Stimulated activated CD4-positive, alpha-beta T cell treated with anti-CD3 and anti-CD28 coated beads, TNF-alpha, amount 100 ng/mL, for 1 hour (primary cell): ENCODE data around the gene STK4.
A peak's percentile ranks its signal among the peaks of the same experiment; 100 is the strongest.

Source experiments
- DNase-seq, 3 donors: peaks; one replicate each; pipeline ENCODE4 v3.0.0-alpha.2; 2020; ENCODE audit warnings: low read depth in 3 of 3, low spot score in 1 of 3

The STK4 gene

DNA sequence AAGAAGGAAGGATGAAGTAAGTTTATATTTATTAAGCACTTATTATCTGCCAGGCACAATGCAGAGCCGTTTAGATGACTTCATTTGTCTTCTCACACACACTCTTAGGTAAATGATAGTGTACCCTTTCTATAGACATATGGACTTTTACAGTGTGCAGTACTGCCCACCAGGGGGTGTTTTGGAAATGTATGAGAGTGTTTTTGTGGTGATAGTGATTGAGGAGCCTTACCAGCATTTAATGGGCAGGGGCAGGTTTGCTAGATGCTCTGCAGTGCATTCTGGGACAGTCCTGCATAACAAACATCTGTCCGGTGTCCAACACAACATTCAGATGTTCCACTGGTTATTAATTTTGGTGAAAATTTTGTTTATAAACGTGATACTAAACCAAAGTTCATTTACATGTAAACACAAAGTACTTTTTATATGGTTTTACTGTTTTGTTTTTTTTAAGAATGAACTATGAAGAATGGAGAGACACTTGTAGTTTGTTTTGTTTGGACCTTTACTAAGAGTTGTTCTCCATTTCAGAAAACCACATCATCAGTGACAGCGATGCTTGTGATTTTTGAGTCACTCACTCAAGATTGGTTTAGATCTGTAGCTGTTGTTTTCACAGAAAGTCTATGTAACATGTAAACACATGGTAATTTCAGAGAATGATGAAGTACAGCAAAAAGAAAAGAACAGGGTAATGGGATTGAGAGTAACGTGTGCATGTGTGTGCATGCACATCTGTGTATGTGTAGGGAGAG lies 114.7 kb downstream of the STK4 start:
- DNase-seq: no peak

DNA sequence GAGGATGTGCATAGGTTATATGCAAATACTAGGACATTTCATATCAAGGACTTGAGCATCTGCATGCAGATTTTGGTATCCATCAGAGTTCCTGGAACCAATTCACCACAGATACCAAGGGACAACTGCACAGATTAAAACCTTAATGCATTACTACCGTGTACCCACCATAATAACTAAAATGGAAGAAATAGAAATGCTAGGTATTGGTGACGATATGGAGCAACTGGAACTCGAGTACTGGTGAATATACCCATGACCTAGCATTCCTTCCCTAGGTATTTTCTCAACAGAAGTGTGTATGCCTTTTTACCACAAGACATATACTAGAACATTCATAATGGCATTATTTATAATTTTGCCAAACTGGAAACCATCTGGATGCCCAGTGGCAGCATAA lies 116.2 kb downstream of the STK4 start:
- DNase-seq: no peak

DNA sequence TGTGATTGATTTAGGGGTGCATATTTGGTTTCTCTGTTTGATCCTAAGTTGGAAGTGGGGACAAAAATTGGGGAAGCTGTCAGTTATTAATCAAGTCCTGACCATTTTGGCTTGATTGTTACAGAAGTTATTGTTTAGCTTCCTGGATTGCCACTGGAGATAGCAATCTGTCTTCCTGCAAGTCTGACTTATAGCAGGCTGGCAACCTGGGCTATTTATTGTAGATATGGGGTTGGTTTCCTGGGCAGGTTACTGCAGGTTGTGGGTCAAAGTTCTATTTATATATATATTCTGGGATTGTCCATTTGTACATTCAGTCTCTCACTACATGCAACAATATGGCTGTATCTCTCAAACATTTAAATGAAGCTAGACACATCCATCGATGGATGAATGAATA lies 116.8 kb downstream of the STK4 start:
- no peak for DNase-seq

DNA sequence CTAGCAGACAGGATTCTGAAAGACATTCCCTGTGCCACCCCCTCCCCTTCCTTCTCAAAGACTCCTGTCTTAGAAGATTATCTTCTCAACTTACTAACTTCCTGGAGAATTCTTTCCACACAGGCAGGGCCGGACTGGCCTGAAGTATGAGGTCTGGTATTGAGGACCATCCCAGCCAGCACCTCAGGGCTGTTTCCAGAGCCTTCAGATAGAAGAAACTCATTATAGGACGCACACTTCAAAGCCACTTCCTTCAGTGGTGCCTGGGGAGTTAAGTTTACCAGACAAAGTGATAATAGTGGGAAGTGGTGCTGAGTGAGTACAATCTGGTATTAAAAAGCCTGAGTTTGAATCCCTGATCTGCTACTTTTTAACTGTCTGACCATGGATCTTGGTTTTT lies 119.0 kb downstream of the STK4 start:
- no peak for DNase-seq

DNA sequence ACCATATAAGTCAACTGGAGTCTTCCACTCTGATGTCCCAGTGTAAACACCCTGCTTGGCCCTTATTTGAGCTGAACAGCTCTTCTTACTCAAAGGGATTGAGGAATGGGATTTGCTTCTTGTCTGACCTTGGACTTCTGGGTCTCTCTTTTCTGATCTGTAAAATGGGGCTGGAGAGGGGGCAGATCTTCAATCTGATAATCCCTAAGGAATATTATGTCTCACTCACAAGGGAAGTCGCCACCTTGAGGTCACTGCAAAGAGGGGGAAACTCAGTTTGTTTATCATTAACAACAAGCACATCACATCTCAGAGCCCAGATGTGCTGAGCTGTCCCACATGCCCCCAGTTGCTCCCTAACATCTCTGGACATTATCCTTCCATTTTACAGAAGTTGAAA lies 119.6 kb downstream of the STK4 start:
- no peak for DNase-seq

DNA sequence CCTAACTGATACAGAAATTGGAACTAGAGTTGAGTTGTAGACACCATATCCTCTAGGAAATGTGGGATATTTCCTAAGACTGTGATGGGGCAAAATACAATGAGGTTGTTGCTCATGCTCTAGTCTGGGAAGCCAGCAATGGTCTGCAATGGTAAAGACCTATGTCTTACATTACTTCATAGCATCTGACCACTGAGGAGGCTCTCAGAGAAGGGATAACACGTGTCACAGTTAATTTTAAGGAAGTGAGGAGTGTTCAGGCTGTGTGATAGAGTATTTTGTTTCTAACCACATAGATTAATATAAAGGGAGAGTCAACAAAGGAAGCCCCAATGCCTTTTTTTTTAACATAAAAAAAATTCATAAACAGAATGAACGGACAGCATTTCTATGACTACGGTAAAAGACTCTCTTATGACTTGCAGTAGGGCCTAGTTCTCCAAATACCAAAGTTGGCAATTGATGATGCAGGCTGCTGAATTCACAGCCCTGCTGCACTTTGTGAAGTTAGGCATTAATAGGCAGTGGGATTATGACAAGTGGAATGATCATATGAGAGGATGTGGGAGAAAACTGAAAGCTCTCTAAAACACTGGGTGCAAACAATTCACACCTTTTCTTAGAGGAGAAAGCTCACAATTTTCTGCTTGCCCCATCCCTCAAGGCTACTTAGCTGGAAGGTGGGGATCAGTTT lies 120.9 kb downstream of the STK4 start:
- no peak for DNase-seq

DNA sequence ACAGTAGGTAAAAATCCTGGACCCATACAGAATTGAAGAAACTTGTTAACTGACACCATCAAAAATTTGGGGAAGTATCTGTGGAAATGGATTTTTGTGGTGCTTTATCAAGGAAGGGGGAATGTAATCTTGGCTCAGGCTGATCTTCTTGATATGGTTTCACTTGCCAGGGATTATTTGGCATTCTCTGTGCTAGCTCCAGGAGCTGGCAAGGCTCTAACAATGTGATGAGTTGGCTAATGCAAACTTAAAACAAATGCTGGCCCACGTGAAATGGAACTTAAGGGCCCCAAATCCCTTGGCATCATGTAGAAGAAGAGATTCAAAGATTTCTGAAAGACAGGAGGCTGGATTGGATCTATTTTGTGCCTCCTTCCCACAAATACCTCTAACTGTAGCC lies 121.5 kb downstream of the STK4 start:
- DNase-seq: no peak

DNA sequence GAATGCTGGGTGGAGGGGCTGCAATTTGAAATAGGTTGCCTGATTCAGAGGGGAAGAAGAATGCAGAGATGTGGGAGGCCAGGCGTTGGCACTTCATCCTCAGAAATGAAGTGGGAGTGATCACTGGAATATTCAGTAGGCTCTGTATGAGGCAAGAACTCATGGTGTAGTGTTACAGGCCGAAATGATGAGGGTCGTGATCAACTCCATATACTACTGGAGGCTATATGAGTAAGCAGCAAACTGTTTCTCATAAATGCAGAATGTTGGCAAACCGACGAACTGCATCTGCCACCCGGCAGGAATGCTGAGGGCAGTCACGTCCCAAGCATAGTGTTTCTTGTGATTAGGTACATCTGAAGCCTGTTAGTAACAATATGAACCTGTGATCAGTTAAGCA lies 121.9 kb downstream of the STK4 start:
- DNase-seq: no peak

DNA sequence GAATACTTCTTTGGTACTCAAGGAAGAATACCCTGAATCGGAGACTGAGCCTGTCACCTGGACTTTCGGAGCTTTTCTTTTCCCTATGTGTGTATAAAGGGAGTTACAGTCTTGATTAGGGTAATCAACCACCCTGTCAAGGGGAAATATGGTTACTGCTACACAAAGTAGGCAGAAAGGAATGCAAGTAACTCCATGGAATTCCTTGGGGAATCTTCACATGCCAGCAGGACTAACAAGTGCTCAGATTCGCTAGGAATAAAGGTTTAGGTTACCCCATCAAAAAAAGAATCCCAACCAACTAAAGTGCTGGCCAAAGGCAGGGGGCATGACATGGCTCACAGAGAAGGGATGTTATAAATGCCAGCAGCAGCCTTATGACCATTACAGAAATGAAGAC lies 124.2 kb downstream of the STK4 start:
- DNase-seq: no peak

DNA sequence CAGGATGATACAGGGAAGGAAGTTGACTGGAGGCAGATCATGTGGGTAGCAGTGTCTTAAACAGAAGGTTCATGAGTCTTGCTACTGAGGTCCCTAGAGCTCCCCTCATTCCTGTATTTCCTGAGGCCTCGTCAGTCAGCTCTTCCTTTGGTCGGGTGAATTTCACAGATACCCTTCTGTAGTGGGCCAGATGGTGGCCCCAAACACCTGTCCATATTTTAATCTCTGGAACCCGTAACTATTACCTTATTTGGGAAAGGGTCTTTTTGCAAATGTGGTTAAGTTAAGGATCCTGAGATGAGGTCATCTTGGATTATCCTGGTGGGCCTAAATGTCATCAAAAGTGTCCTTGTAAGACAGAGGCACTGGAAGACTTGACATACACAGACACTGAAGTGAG lies 125.1 kb downstream of the STK4 start:
- no peak for DNase-seq

DNA sequence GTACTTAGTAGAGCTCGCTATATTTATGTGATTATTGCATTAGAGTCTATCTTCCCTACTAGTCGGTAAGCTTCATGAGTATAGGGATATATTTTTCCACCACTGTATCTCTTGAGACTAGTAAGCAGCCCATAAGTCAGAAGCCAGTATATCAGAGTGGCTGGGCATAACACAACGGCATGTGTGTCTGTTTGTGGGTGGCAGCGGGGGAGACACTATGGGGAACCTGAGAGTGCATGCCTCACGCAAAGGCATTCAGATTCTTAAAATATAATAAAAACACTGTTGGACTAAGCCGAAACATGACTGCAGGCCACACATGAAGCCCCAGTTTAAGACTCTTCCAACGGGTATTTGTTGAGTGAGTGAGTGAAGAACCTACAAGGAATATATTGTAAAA lies 126.6 kb downstream of the STK4 start:
- no peak for DNase-seq

DNA sequence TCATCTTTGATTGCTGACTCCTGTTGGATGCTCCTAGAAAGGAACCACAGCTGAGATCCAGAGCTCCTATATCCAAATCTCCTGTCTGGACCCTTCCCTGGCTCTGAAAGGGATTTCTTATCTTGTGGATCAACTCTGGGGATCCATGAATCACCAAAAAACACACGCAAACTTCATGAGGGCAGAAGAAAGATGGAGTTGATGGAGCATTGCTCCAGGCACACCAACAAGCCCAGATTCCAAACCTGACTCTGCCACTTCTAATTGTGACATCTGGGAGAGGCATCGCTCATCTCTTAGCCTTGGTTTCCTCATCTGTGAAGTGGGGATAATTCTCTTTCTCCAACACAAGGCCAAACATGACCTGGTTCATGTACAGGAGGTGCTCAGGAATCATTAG lies 127.9 kb downstream of the STK4 start:
- DNase-seq: no peak

DNA sequence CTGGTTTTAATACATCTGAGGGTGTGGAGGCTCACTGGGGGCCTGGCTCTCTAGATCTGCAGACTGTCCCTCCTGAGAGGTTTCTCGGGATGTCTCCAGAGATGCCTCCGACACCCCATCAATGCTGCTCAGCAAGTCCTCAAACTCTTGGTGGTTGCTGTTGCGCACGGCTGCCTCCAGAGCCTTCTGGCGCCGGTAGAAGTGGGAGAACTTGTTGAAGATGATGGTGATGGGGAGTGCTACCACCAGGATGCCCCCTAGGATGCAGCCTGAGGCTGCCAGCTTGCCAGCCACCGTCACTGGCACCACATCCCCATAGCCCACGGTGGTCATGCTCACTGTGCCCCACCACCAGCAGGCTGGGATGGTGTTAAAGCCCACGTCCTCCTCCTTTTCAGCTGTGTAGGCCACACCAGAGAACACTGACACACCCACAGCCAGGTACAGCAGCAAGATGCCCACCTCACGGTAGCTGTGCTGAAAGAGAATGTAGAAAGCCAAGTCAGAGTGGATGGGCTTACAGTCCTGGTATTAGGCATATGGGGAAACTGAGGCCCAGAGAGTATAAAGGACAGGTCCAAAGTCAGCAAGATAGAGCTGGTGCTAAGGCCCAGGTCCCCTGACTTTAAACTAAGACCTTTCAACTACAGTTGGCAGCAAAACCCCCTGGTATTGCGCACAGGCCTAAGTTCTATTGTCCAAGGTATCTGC lies 128.7 kb downstream of the STK4 start:
- no peak for DNase-seq

DNA sequence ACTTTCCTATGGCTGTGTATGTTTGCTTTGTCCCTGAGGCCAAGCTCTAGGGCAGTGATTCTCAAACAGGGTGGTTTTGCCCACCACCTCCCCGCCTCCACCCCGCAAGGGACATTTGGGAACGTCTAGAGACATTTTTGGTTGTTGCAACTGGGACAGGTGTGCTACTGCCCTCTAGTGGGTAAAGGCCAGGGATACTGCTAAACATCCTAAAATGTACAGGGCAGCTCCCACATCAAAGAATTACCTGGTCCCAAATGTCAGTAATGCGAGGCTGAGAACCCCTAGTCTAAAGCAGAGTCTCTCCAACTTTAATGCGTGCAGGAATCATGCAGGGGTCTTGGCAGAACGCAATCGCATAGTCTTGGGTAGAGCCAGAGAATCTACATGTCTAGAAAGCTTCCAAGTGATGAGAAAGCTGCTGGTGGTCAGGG lies 129.5 kb downstream of the STK4 start:
- DNase-seq: peak in 2 of 3 donors; percentile 6 to 24

DNA sequence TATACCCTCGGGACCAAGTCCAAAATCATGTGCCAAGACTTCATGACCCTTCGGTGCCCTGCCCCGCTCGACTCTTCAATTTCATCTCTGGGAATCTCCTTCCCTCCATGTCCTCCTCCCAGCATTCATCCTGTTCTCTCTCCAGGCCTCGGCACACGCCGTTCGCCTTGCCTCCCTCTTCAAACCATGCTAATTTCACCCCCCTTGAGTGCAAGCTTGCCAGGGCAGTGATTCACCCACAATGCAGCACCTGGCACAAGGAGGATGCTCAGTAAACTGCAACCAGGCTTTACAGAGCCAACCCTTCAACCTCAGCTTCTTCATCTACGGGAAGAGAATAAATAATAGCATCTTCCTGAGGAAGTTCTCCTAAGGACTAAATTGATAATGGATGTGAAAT lies 130.5 kb downstream of the STK4 start:
- DNase-seq: no peak

DNA sequence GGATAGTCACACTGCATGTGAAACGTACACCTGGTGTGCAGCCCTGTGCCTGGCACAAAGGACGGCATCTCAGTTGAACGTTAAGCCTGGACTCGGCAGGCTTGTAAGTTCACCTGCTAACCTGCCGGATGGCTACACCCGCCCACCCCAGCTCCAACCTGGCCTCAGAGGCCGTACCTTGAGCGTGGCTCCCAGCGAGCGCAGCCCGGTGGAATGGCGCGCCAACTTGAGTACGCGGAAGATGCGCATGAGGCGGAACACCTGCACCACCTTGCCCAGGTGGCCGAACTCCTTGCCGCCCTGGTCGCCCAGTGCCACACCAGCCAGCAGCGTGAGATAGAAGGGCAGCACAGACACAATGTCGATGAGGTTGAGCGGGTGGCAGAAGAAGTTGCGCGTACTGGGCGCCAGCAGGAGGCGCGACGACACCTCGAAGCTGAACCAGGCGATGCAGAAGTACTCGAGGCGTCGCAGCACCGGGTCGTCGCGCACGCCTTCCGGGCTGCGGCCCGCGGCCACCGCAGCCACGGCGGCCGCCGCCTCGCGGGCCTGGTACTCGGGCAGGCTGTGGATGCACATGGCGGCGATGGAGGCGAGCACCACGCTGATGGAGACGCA lies 131.3 kb downstream of the STK4 start:
- DNase-seq: peak in 1 of 3 donors; percentile 19

DNA sequence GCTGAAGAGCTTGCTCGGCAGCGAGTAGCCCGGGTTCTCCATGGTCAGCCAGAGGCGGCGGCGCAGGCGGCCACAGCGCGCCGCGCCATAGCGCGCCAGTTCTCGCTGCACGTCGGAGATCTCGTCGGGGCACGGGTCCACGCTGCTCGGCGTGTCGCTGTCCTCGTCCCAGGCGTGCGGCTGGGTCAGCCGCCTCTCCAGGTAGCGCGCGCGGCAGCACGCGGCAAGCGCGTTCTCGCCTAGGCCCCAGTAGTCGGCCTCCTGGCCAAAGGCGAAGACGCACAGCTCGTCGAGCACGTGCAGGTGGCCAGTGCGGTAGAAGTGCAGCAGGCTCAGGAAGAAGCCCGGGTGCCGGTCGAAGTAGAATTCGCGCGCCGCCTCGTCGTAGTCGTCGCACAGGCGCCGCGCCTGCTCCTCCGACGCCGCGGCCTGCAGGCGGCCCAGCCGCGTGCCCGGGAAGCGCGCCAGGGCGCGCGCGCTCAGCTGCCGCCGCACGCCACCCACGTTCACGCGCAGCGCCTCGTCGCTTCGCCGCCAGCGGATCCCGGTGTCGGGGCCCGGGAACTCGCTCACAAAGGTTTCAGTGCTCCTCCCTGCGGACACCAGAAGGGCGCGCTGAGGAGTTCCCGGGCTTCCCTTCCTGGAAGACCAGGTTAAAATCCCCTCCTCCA lies 131.9 kb downstream of the STK4 start:
- no peak for DNase-seq

DNA sequence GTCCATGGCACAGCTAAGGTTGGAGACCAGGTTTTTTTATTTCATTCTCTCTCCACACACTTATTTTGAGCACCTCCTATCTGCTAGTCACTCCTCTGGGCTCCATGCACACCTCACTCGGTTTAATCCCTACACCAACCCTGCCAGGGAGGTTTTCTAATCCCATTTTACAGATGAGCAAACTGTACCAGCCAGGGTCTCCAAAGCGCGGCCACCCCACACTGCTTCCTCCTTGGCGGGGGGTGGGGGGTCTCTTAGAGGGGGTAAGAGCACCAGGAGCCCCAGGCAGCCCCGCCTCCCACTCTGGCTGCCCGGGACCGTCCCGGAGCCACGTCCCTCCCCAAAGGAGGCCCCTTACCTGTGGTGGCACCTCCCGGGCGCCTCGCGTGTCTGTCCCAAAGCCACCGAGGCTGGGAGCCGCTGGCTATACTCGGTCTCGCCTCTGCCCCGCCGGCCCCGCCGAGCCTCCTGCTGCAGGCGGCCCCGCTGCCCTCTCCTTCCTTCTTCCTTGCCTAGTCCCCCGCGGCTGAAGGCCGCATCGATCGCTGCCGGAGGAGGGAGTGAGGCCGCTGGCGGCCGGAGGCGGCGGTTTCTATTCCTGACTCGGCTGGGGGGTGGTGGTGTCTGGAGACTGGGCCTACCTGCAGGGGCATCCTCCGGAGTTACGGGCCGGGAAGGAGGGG lies 134.4 kb downstream of the STK4 start, which contains the start of gene KCNS1:
Gene KCNS1 (minus strand): TSS at position 565 of the 683 bp plus-strand sequence. CDS start 1,891 bp downstream, outside the sequence.
- DNase-seq: no peak

DNA sequence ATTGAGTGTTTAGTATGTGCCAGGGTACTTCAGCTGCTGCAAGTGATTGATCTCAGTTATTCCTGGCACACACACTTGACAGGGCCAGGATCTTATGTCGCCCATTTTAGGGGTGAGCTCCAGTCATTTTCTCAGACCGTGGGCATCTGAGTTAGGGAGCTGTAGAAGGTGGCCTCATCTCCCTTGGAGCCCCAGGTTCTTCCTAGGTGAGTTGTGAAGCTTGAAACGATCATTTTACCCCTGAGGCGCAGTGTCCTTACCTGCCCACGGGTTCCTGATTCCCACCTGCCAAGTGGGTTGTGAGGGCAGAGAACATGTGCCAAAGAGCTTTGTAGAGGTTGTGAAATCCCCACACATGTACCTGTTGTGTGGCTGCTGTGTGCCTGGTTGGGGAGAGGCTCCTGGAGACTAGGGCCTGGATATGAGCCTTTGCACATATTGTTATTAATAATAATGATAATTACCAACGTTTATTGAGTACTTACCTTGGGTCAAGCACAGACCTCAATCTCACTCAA lies 135.1 kb downstream of the STK4 start:
- no peak for DNase-seq

DNA sequence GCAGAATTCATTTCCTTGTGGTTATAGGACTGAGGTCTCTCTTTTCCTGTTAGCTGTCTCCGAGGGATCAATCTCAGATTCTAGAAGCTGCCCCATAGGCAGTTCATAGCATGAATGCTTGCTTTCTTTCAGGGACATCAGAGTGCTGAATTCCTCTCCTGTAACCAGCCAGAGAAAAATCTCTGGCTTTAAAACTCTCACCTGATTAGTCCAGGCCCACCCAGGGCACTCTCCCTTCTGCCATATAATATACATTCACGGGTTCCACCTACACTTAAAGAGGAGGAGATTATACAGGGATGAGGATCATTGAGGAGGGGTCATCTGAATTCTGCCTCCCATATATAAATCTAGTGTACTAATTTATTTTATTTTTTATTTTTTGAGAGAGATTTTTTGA lies 136.8 kb downstream of the STK4 start:
- no peak for DNase-seq
